Endothelial cell of umbilical vein (primary cell): ENCODE measurements around the gene RFX2. TPM values are rescaled to one million over a fixed set of nuclear protein-coding genes. Genes with fewer than 3 reads are reported as not detected.
A peak's percentile ranks its signal among the peaks of the same experiment; 100 is the strongest.

Experiments used
- BruUV-seq: library from RNA; stranded (reverse); fragments of 400-500 nt; replicated peaks from 2 replicates; lab custom pipeline; 2021; lab: Mats Ljungman, UMichigan
- CTCF ChIA-PET: fragments of 300-600, 350-600 bp; sonication (Branson Sonifier 250); formaldehyde crosslinking; loops from one replicate; lab custom pipeline; 2021; ENCODE audit warnings: antibody characterized with exemption, inconsistent platforms; lab: Charles Lee
- POLR2A ChIA-PET: fragments of 300-600, 350-600 bp; sonication (Branson Sonifier 250); formaldehyde crosslinking; loops from one replicate; lab custom pipeline; 2021; ENCODE audit warnings: antibody characterized with exemption, inconsistent platforms; lab: Charles Lee
- DNase-seq: peaks from one replicate; pipeline ENCODE4 v3.0.0-alpha.2; 2011; ENCODE audit warnings: low read depth, low spot score
- FAIRE-seq: peaks from 2 replicates; lab custom pipeline; 2011; peaks lifted over from hg19 to GRCh38; lab: Jason Lieb, UNC
- H2AFZ ChIP-seq: 2 replicates; pipeline ENCODE4 v1.6.0; 2012; ENCODE audit warnings: low read depth, low read length, control low read depth, inconsistent platforms
- H3K27ac ChIP-seq: 2 replicates; pipeline ENCODE4 v1.5.1; 2011; ENCODE audit warnings: low read depth, mild to moderate bottlenecking, control low read depth, low read length, moderate library complexity; ENCODE audit not compliant: insufficient read depth
- H3K27me3 ChIP-seq, 2 experiments: 2 replicates each; pipeline versions ENCODE4 v1.6.0 to v1.6.1; 2011; ENCODE audit warnings: low read length in 2 of 2, mixed read lengths in 1 of 2; ENCODE audit not compliant: control insufficient read depth in 2 of 2, insufficient read depth in 2 of 2
- H3K36me3 ChIP-seq, 2 experiments: 2 replicates in 1 of 2; 3 replicates in 1 of 2; pipeline ENCODE4 v1.5.1; 2011; ENCODE audit warnings: low read length in 2 of 2, mild to moderate bottlenecking in 1 of 2, moderate library complexity in 1 of 2; ENCODE audit not compliant: control insufficient read depth in 2 of 2, insufficient read depth in 2 of 2; ENCODE audit errors: extremely low read depth in 1 of 2
- H3K4me1 ChIP-seq: 3 replicates; pipeline ENCODE4 v1.5.1; 2011; ENCODE audit warnings: mild to moderate bottlenecking, low read length; ENCODE audit not compliant: control insufficient read depth, insufficient read depth; ENCODE audit errors: extremely low read depth
- H3K4me2 ChIP-seq: 2 replicates; pipeline ENCODE4 v1.6.1; 2011; ENCODE audit warnings: low read length, control low read depth, mixed read lengths; ENCODE audit not compliant: insufficient read depth
- H3K4me3 ChIP-seq, 3 experiments: fragments of 200-600 bp in 1 of 3; sonication (generic), shearing (Covaris generic) in 1 of 3; replicated peaks in 1 of 3; 2 replicates each; pipeline ENCODE4 v1.5.1; 2011 to 2016; ENCODE audit warnings: control low read depth in 3 of 3, low read length in 3 of 3, mild to moderate bottlenecking in 2 of 3, inconsistent platforms in 1 of 3, low read depth in 1 of 3, moderate library complexity in 1 of 3; ENCODE audit not compliant: insufficient read depth in 1 of 3
- H3K79me2 ChIP-seq: 2 replicates; pipeline ENCODE4 v1.6.0; 2012; ENCODE audit warnings: low read length, inconsistent platforms; ENCODE audit not compliant: control insufficient read depth, insufficient read depth
- H3K9ac ChIP-seq: replicated peaks from 2 replicates; pipeline ENCODE3; 2011; ENCODE audit warnings: low read length, control low read depth; ENCODE audit not compliant: insufficient read depth; ENCODE audit errors: extremely low read depth
- H3K9me1 ChIP-seq: replicated peaks from 3 replicates; pipeline ENCODE4 v1.6.0; 2011; ENCODE audit warnings: mild to moderate bottlenecking, low read length; ENCODE audit not compliant: control insufficient read depth, insufficient read depth; ENCODE audit errors: extremely low read depth
- H3K9me3 ChIP-seq: replicated peaks from 2 replicates; pipeline ENCODE4 v1.5.1; 2012; ENCODE audit warnings: low read length, inconsistent platforms; ENCODE audit not compliant: control insufficient read depth, insufficient read depth
- H4K20me1 ChIP-seq: replicated peaks from 2 replicates; pipeline ENCODE3; 2011; ENCODE audit warnings: mild to moderate bottlenecking, low read length; ENCODE audit not compliant: control insufficient read depth, insufficient read depth; ENCODE audit errors: extremely low read depth
- JUN ChIP-seq: IDR thresholded peaks from 2 replicates; pipeline ENCODE4 v1.6.1; 2011; ENCODE audit warnings: borderline replicate concordance, low read depth; ENCODE audit not compliant: insufficient read length, insufficient read depth
- MYC ChIP-seq: IDR thresholded peaks from one replicate; pipeline ENCODE4 v1.6.1; 2011; ENCODE audit warnings: mild to moderate bottlenecking, low read depth, low read length
- POLR2AphosphoS5 ChIP-seq: IDR thresholded peaks from 2 replicates; pipeline ENCODE4 v1.6.1; 2012; ENCODE audit warnings: low read depth, mild to moderate bottlenecking, control low read depth, low read length, moderate library complexity; ENCODE audit not compliant: insufficient read depth
- dilution Hi-C: fragments of 300-500 bp; cut with MboI; formaldehyde crosslinking; loops from one replicate; pipeline ENCODE4 v1.15.0; 2019; ENCODE audit warnings: low sequenced_read_pairs; ENCODE audit not compliant: extremely low pct_ligation_motif_present
- intact Hi-C: fragments of 100-400 bp; cut with micrococcal nuclease; formaldehyde crosslinking; loops from one replicate; pipeline ENCODE4 v1.10.0; 2022
- polyA plus RNA-seq, 4 experiments: library from polyadenylated mRNA; depleted of rRNA in 3 of 4; stranded (reverse) in 3 of 4; unstranded in 1 of 4; fragments of >200 nt; gene quantifications; 2 replicates each; pipeline versions ENCODE4 v1.2.1 to v1.2.3, GENCODE V29; 2011 to 2012; ENCODE audit warnings: missing spikeins in 1 of 4
- total RNA-seq: library from RNA; stranded (reverse); gene quantifications from 2 replicates; pipeline ENCODE4 v1.2.3, GENCODE V29; 2021

RFX2 gene
- total and polyA plus RNA-seq, 2 donors (not counting 3 experiments of a cell fraction or from before 2014, with no cell fraction given) = 16.1 to 19.0 TPM

GRCh38 chr19:5943623-5944022, 166.7 kb downstream of the RFX2 start:
- TF ChIP-seq MYC (no peak), JUN (peak; percentile 14), POLR2AphosphoS5 (no peak)
- no peaks in the 10 kb centered on the region for H4K20me1 ChIP-seq
- dilution Hi-C loops = no loop called here

More at GRCh38 chr19:5943623-5944022, 166.7 kb downstream of the RFX2 start:
- H3K9me1 ChIP-seq = no peaks in the 10 kb centered on the region
- BruUV-seq = no TSS peak
- no peak overlapping the region for H2AFZ ChIP-seq
- no peaks in the 10 kb centered on the region for H3K4me1 ChIP-seq
- no peaks in the 10 kb centered on the region for H3K9me3 ChIP-seq
- ChIA-PET CTCF (interaction anchor here (0.6 to 1.9 kb wide), 2 partner anchors 23 to 170 kb away, joined by 3 to 5 read pairs; no protein-coding TSS in a partner anchor), POLR2A (no interaction called here)
- DNase-seq (no peak), FAIRE-seq (no peak)
- intact Hi-C loops = no loop called here
- no peaks in the 10 kb centered on the region for H3K27me3 ChIP-seq
- H3K27ac ChIP-seq = no peak overlapping the region
- H3K36me3 ChIP-seq = peaks cover 4 to 14% of the 10 kb centered on the region in 2 experiments
- H3K4me3 ChIP-seq = no peak overlapping the region
- H3K9ac ChIP-seq = no peak overlapping the region
- peaks cover 10% of the 10 kb centered on the region for H3K79me2 ChIP-seq
- H3K4me2 ChIP-seq = no peak overlapping the region

Other genes starting within 250 kb of the RFX2 start
- not detected in 2 replicates for gene FUT5, start 240.0 kb downstream of the RFX2 start, total RNA-seq
- gene FUT5, start 240.0 kb downstream of the RFX2 start, polyA plus RNA-seq = not detected in 2 replicates
- gene NDUFA11, start 206.7 kb downstream of the RFX2 start, total RNA-seq = 281 and 283 TPM in 2 replicates
- gene NDUFA11, start 206.7 kb downstream of the RFX2 start, polyA plus RNA-seq = 876 and 1,690 TPM in 2 replicates
- 4.4 and 4.7 TPM in 2 replicates for gene VMAC, start 205.6 kb downstream of the RFX2 start, total RNA-seq
- 6.9 and 8.9 TPM in 2 replicates for gene VMAC, start 205.6 kb downstream of the RFX2 start, polyA plus RNA-seq
- 6.1 and 6.9 TPM in 2 replicates for gene CAPS, start 196.2 kb downstream of the RFX2 start, total RNA-seq
- 8.9 and 11.3 TPM in 2 replicates for gene CAPS, start 196.2 kb downstream of the RFX2 start, polyA plus RNA-seq
- gene RANBP3, start 132.4 kb downstream of the RFX2 start, total RNA-seq = 72.3 and 87.8 TPM in 2 replicates
- gene RANBP3, start 132.4 kb downstream of the RFX2 start, polyA plus RNA-seq = 85.3 and 102 TPM in 2 replicates
- gene ACSBG2, start 25.2 kb upstream of the RFX2 start, total RNA-seq = not detected in 2 replicates
- gene ACSBG2, start 25.2 kb upstream of the RFX2 start, polyA plus RNA-seq = not detected in 2 replicates
- gene MLLT1, start 169.5 kb upstream of the RFX2 start, total RNA-seq = 79.2 and 84.8 TPM in 2 replicates
- gene MLLT1, start 169.5 kb upstream of the RFX2 start, polyA plus RNA-seq = 43.9 and 52.9 TPM in 2 replicates
- not detected in 2 replicates for gene ACER1, start 223.1 kb upstream of the RFX2 start, total RNA-seq
- 0.04 TPM in 1 of 2 replicates, not detected in the other for gene ACER1, start 223.1 kb upstream of the RFX2 start, polyA plus RNA-seq